Measurements from ENCODE around the gene PDZD8.
"Not testable (repeated sequence)": the region's sequence is repeated elsewhere in the genome, so short reads cannot be mapped to it uniquely, and the experiment has no call there.

PDZD8 gene

DNA sequence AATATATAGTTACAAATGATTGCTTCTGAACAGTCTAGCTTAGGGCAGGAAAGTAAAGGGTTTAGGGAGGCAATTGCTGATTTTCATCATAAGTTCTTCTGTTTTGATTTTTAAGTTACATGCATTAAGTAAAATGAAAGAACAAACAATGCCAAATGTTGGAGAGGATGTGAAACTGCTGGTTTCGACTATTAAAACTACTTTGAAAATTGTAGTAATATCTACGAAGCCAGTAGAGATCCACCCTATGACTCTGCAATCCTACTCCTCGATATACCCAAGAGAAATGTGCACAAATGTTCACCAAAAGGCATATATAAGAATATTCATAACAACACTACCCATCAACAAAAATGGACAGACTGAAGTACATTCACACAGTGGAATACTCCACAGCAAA is 24.3 kb downstream of the PDZD8 start:
- no peak for DNase-seq (ENCODE audit: low spot score)

DNA sequence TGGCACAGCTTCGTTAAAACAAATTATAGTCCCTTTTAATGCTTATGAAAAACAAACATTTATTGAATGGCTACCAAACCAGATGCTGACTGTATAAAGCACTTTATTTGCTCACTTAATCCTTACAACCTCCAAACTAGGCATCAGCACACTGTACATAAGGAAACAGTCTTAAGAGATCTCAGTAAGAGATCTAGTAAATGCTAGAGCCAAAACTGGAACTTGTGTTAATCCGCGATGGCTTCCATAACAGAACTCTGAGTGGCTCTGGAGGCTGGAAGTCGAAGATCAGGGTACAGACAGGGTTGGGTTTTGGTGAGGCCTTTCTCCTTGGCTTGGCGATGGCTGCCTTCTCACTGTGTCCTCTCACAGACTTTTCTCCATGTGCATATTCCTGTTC is 27.0 kb downstream of the PDZD8 start:
- DNase-seq (ENCODE audit: low spot score): no peak

- DNase-seq (ENCODE audit: low spot score): no peak
Measured at GRCh38 chr10:117346574-117346973, 28.7 kb downstream of the PDZD8 start.

DNA sequence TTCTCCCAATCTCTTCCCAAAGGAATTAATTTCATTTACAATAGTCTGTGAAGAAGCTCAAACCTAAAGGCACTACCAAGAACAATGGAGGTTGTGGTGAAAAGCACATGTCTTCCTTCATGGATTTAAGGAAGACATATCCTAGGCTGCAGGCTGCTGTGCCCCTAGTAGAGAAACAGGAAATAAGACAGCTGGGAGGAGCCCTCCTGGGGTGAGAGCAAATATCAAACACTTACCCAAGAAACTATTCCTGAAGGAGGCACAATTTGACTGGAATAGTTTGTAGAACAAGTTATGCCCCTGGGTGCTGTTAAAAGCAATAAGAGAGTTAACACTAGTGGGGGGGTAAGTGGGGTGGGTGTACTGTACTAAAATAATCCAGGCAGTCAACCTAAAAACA is 30.1 kb downstream of the PDZD8 start:
- no peak for DNase-seq (ENCODE audit: low spot score)

DNA sequence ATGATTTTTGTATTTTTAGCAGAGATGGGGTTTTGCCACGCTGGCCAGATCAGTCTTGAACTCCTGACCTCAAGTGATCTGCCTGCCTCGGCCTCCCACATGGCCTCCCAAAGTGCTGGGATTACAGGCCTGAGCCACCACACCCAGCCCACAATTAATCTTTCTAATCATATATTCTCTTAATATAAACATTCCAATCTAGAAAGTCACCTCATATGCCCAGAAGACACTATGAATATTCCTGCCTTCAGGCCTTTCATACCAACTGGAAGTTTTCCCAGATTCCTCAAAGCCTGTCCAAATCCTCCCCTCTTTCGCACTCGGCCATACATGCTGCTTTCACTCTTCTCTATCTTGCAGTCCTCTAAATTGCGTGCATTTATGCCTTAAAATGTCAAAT is 32.6 kb downstream of the PDZD8 start:
- DNase-seq (ENCODE audit: low spot score): no peak

GRCh38 chr10:117341061-117341460 is 34.2 kb downstream of the PDZD8 start:
- no peak for DNase-seq (ENCODE audit: low spot score)

DNA sequence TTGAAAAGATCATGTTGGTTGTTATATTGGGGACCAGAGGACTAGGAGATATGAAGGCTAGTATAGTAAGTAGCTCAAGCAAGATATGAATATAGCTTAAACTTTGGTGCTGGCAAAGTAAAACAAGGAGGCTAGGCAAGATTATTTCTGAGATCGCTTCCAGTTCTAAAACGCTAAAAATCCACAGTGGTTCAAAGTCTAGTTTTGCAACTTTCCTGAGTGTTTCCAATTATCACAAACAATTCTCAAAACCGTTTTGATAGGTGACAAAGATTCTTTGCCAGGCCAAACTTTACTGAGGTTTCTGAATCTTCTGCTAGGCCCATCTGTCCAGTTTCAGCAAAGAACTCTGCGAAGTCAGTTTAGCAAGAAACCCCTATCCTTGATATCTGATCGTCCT is 35.3 kb downstream of the PDZD8 start:
- no peak for DNase-seq (ENCODE audit: low spot score)

GRCh38 chr10:117339578-117339977 is 35.7 kb downstream of the PDZD8 start:
- no peak for DNase-seq (ENCODE audit: low spot score)

- no peak for DNase-seq (ENCODE audit: low spot score)
Measured at GRCh38 chr10:117334926-117335325, 40.3 kb downstream of the PDZD8 start.

DNA sequence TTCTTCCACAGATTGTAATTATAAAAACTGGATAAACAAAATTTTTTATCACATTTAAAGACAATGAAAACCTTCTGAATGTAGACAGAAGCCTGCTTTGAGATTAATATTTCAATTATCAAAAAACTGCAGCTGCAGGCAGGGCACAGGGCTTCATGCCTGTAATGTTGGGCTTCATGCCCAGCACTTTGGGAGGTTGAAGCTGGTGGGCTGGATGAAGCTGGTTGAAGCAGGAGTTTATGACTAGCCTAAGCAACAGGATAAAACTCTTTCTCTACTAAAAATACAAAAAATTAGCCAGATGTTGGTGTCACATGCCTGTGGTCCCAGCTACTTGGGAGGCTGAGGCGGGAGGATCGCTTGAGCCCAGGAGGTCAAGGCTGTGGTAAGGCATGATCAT is 41.2 kb downstream of the PDZD8 start:
- DNase-seq (ENCODE audit: low spot score): no peak

GRCh38 chr10:117327262-117327661 is 48.0 kb downstream of the PDZD8 start:
- no peak for DNase-seq (ENCODE audit: low spot score)

DNA sequence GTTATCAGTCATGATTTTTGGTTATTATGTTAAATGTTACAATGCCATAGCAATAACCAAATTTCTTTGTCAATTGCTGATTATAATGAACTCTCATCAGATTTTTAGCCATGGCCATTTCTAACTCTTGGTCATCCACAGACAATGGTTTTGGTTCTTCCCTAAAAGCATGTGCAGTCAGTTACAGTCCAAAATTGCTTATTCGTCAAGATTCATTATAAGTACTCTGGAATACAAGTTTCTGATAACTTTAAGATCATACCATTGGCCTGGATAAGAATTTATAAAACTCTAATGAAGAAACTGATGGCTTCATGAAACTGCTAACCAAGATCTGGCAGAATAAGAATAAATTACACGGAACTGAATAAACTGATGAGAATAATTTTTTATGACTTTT is 50.9 kb downstream of the PDZD8 start:
- no peak for DNase-seq (ENCODE audit: low spot score)

GRCh38 chr10:117322260-117322659 is 53.0 kb downstream of the PDZD8 start:
- no peak for DNase-seq (ENCODE audit: low spot score)

- peak; percentile 29 for DNase-seq (ENCODE audit: low spot score)
Measured at GRCh38 chr10:117320050-117320665, 55.1 kb downstream of the PDZD8 start.

DNA sequence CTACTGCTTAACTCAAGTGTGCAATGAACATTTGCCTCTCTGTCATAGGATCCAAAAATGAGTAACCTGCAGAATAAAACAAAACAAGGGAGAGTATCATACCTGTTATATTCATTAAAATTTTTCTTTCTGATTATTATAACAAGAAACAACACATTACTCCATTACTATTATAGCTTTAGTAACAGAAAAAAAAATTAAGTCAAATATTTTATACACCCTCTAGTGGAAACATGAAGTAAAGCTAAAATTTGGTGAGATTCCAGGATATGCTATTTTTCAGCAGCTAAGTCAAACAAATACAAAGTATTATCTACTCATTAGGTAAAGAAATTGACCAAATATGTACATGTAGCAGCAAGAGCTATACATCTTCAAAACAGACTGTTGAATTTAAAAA is 56.3 kb downstream of the PDZD8 start:
- peak; percentile 4 for DNase-seq (ENCODE audit: low spot score)

DNA sequence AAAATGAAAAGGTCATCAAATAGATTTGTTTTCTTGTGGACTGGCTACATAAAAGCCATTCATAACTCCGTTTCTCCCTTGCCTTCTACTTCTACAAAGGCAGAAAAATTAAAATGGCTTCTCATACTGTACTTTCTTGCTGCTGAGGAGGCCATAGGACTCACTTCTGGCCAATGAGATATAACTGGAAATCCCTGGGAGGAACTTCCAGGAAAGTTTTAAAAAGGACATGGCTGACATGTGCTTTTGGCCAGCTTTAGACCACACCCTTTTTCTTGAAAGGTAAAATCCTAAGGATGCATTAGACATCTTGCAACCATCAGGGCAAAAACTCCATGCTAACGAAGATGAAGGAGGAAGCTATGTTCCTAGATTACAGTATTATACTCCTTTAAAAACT is 58.5 kb downstream of the PDZD8 start:
- DNase-seq (ENCODE audit: low spot score): no peak

- no peak for DNase-seq (ENCODE audit: low spot score)
Measured at GRCh38 chr10:117313641-117314040, 61.6 kb downstream of the PDZD8 start.

GRCh38 chr10:117312430-117312829 is 62.8 kb downstream of the PDZD8 start:
- DNase-seq (ENCODE audit: low spot score): no peak

DNA sequence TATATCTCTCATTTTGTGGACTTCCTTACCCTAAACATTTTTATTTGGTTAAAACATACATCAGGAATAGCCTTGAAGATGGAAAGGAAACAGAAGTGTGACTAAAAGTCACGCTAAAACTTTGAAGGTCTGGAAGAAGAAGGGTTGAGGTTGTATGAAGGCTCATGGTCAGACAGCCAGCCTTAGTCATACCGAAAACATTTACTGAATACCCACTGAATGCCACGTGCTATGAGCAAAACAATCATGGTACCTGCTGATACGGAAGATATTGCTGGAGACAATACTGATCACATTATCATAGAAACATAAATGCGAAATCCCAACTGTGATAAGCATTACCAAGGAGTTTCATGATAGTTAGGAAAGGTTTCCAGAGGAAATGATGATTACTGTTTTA is 64.0 kb downstream of the PDZD8 start:
- DNase-seq (ENCODE audit: low spot score): no peak

- no peak for DNase-seq (ENCODE audit: low spot score)
Measured at GRCh38 chr10:117306674-117307073, 68.6 kb downstream of the PDZD8 start.

- DNase-seq (ENCODE audit: low spot score): not testable (repeated sequence)
Measured at GRCh38 chr10:117303451-117303850, 71.8 kb downstream of the PDZD8 start.

- DNase-seq (ENCODE audit: low spot score): no peak
Measured at GRCh38 chr10:117300671-117301070, 74.6 kb downstream of the PDZD8 start.

GRCh38 chr10:117299435-117299834 is 75.8 kb downstream of the PDZD8 start:
- DNase-seq (ENCODE audit: low spot score): no peak

- DNase-seq (ENCODE audit: low spot score): no peak
Measured at GRCh38 chr10:117298219-117298618, 77.0 kb downstream of the PDZD8 start.

DNA sequence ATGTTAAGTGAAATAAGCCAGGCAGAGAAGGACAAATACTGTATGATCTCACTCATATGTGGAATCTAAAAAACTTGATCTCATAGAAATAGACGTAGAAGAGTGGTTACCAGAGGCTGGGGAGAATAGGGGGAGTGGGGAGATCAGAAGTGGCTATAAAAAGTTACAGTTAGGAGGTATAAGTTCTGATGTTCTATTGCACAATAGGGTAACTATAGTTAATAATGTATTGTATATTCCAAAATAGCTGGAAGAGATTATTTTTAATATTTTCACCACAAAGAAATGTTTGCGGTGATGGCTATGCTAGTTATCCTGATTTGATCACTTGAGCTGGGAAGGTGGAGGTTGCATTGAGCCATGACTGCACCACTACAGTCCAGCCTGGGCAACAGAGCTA is 80.5 kb downstream of the PDZD8 start:
- no peak for DNase-seq (ENCODE audit: low spot score)

Data from germinal center (tissue), 1 donor.